Astrocyte (in vitro differentiated cells and primary cell): ENCODE data around the gene KLRK1.
"Not testable (repeated sequence)": the region's sequence is repeated elsewhere in the genome, so short reads cannot be mapped to it uniquely, and the experiment has no call there.

Experiments used
- CTCF ChIP-seq: IDR thresholded peaks from 2 replicates; pipeline ENCODE4 v1.5.1; 2011; ENCODE audit warnings: low read depth, mild to moderate bottlenecking, inconsistent platforms, low read length, moderate library complexity; ENCODE audit not compliant: insufficient read depth
- EZH2 ChIP-seq: IDR thresholded peaks from 2 replicates; pipeline ENCODE4 v1.6.1; 2012; ENCODE audit warnings: mild to moderate bottlenecking, low read length, inconsistent platforms; ENCODE audit not compliant: insufficient read depth

GRCh38 chr12:10328691-10329090, 61.1 kb downstream of the KLRK1 start:
- not testable (repeated sequence) for TF ChIP-seq CTCF, EZH2
